MM.1S (cell line): Measurements from ENCODE around the gene SPOCK1.

Experiments used
- DNase-seq: peaks from one replicate; pipeline ENCODE4 v3.0.0-alpha.2; 2015
- H2AFZ ChIP-seq: fragments of 300-600 bp; sonication (generic); 2 replicates; pipeline ENCODE4 v1.6.0; 2016; ENCODE audit warnings: antibody characterized with exemption, low read length
- H3F3A ChIP-seq: fragments of 300-600 bp; sonication (generic); 2 replicates; pipeline ENCODE4 v1.6.1; 2016; ENCODE audit warnings: mild to moderate bottlenecking, antibody characterized with exemption, low read length, moderate library complexity, mixed read lengths; ENCODE audit not compliant: insufficient read depth
- H3K27ac ChIP-seq: fragments of 300-600 bp; sonication (generic); 2 replicates; pipeline ENCODE4 v1.5.1; 2016; ENCODE audit warnings: mild to moderate bottlenecking, low read length
- H3K27me3 ChIP-seq: fragments of 300-600 bp; sonication (generic); replicated peaks from 2 replicates; pipeline ENCODE4 v1.6.0; 2016; ENCODE audit warnings: low read length; ENCODE audit not compliant: insufficient read depth
- H3K36me3 ChIP-seq: fragments of 300-600 bp; sonication (generic); replicated peaks from 2 replicates; pipeline ENCODE4 v1.6.1; 2016; ENCODE audit warnings: mild to moderate bottlenecking, low read length, mixed read lengths; ENCODE audit not compliant: insufficient read depth
- H3K4me1 ChIP-seq: fragments of 300-600 bp; sonication (generic); 2 replicates; pipeline ENCODE4 v1.6.1; 2016; ENCODE audit warnings: low read length, mixed read lengths
- H3K4me2 ChIP-seq: fragments of 300-600 bp; sonication (generic); 2 replicates; pipeline ENCODE4 v1.6.0; 2016; ENCODE audit warnings: low read depth, low read length
- H3K4me3 ChIP-seq: fragments of 300-600 bp; sonication (generic); 2 replicates; pipeline ENCODE4 v1.5.1; 2016; ENCODE audit warnings: low read length, mixed read lengths
- H3K79me2 ChIP-seq: fragments of 300-600 bp; sonication (generic); 2 replicates; pipeline ENCODE4 v1.6.1; 2016; ENCODE audit warnings: mixed run types, low read length, mixed read lengths
- H3K9ac ChIP-seq: fragments of 300-600 bp; sonication (generic); 2 replicates; pipeline ENCODE4 v1.6.1; 2016; ENCODE audit warnings: low read length, mixed read lengths
- H3K9me2 ChIP-seq: fragments of 300-600 bp; sonication (generic); replicated peaks from 2 replicates; pipeline ENCODE4 v1.6.1; 2016; ENCODE audit warnings: mild to moderate bottlenecking, low read length, mixed read lengths; ENCODE audit not compliant: insufficient read depth
- H3K9me3 ChIP-seq: fragments of 300-600 bp; sonication (generic); replicated peaks from 2 replicates; pipeline ENCODE4 v1.6.1; 2016; ENCODE audit warnings: mild to moderate bottlenecking, low read length, mixed read lengths; ENCODE audit not compliant: insufficient read depth
- H4K20me1 ChIP-seq: fragments of 300-600 bp; sonication (generic); 2 replicates; pipeline ENCODE4 v1.6.1; 2016; ENCODE audit warnings: mild to moderate bottlenecking, low read length, moderate library complexity, mixed read lengths; ENCODE audit not compliant: insufficient read depth
- CTCF ChIP-seq: fragments of 300-600 bp; sonication (generic); IDR thresholded peaks from 2 replicates; pipeline ENCODE4 v1.5.1; 2016; ENCODE audit warnings: antibody characterized with exemption, low read length, mixed read lengths
- EZH2 ChIP-seq: fragments of 300-600 bp; sonication (generic); optimal IDR thresholded peaks from 2 replicates; pipeline ENCODE3; 2017; ENCODE audit warnings: low read depth, mild to moderate bottlenecking, antibody characterized with exemption, low read length, mixed read lengths
- EZH2phosphoT487 ChIP-seq: fragments of 300-600 bp; sonication (generic); IDR thresholded peaks from 2 replicates; pipeline ENCODE4 v1.6.1; 2018; ENCODE audit warnings: antibody characterized with exemption, low read length

Gene SPOCK1

GRCh38 chr5:137148159-137148558 is 351.0 kb downstream of the SPOCK1 start:
- TF ChIP-seq EZH2phosphoT487 (no peak), EZH2 (no peak), CTCF (no peak)
- Histone ChIP-seq H3K9me2 (no peaks in the 10 kb centered on the region), H2AFZ (no peak overlapping the region), H3K27me3 (no peaks in the 10 kb centered on the region), H3K36me3 (no peaks in the 10 kb centered on the region), H3K9ac (no peak overlapping the region), H3K27ac (no peak overlapping the region), H4K20me1 (no peaks in the 10 kb centered on the region), H3K9me3 (no peaks in the 10 kb centered on the region), H3K4me3 (no peak overlapping the region), H3K4me1 (no peaks in the 10 kb centered on the region), H3K79me2 (no peaks in the 10 kb centered on the region), H3K4me2 (no peak overlapping the region), H3F3A (no peaks in the 10 kb centered on the region)
- no peak for DNase-seq

- Histone ChIP-seq H3K4me3 (no peak overlapping the region), H4K20me1 (no peaks in the 10 kb centered on the region), H3F3A (no peaks in the 10 kb centered on the region), H3K4me2 (no peak overlapping the region), H3K9me2 (no peaks in the 10 kb centered on the region), H3K36me3 (no peaks in the 10 kb centered on the region), H3K9ac (no peak overlapping the region), H3K27me3 (no peaks in the 10 kb centered on the region), H3K4me1 (no peaks in the 10 kb centered on the region), H3K79me2 (no peaks in the 10 kb centered on the region), H3K9me3 (no peaks in the 10 kb centered on the region), H2AFZ (no peak overlapping the region), H3K27ac (no peak overlapping the region)
- TF ChIP-seq CTCF (no peak), EZH2phosphoT487 (no peak), EZH2 (no peak)
- no peak for DNase-seq
These were observed 351.8 kb downstream of the SPOCK1 start for GRCh38 chr5:137147346-137147745.

- Histone ChIP-seq H3K4me1 (no peaks in the 10 kb centered on the region), H3K9me3 (no peaks in the 10 kb centered on the region), H3K4me2 (no peak overlapping the region), H4K20me1 (no peaks in the 10 kb centered on the region), H3K27me3 (no peaks in the 10 kb centered on the region), H3K4me3 (no peak overlapping the region), H3K36me3 (no peaks in the 10 kb centered on the region), H2AFZ (no peak overlapping the region), H3K27ac (no peak overlapping the region), H3K9me2 (no peaks in the 10 kb centered on the region), H3K79me2 (no peaks in the 10 kb centered on the region), H3F3A (no peaks in the 10 kb centered on the region), H3K9ac (no peak overlapping the region)
- TF ChIP-seq CTCF (no peak), EZH2phosphoT487 (no peak)
- no peak for DNase-seq
These were observed 352.7 kb downstream of the SPOCK1 start for GRCh38 chr5:137146402-137146890.
